22Rv1 (cell line): ENCODE data around the gene MMP17.

Experiments used
- ZFX ChIP-seq: fragments of 450-650 bp; IDR thresholded peaks from 2 replicates; pipeline ENCODE4 v1.6.1; 2017; ENCODE audit warnings: antibody characterized with exemption, borderline replicate concordance
- TF ChIP-seq, protein P1 (sequence below): fragments of 450-650 bp; IDR thresholded peaks from 2 replicates; pipeline ENCODE4 v1.5.1; 2017; ENCODE audit warnings: mild to moderate bottlenecking

- TF ChIP-seq, protein P1, sequence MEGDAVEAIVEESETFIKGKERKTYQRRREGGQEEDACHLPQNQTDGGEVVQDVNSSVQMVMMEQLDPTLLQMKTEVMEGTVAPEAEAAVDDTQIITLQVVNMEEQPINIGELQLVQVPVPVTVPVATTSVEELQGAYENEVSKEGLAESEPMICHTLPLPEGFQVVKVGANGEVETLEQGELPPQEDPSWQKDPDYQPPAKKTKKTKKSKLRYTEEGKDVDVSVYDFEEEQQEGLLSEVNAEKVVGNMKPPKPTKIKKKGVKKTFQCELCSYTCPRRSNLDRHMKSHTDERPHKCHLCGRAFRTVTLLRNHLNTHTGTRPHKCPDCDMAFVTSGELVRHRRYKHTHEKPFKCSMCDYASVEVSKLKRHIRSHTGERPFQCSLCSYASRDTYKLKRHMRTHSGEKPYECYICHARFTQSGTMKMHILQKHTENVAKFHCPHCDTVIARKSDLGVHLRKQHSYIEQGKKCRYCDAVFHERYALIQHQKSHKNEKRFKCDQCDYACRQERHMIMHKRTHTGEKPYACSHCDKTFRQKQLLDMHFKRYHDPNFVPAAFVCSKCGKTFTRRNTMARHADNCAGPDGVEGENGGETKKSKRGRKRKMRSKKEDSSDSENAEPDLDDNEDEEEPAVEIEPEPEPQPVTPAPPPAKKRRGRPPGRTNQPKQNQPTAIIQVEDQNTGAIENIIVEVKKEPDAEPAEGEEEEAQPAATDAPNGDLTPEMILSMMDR, result no peak
- TF ChIP-seq ZFX, result no peak
These were observed 19.3 kb downstream of the MMP17 start for GRCh38 chr12:131847456-131847855.
